Endothelial cell of umbilical vein (primary cell): Measurements from ENCODE around the gene GAS5.

Source experiments
- JUN ChIP-seq: IDR thresholded peaks from 2 replicates; pipeline ENCODE4 v1.6.1; 2011; ENCODE audit warnings: borderline replicate concordance, low read depth; ENCODE audit not compliant: insufficient read length, insufficient read depth
- POLR2AphosphoS5 ChIP-seq: IDR thresholded peaks from 2 replicates; pipeline ENCODE4 v1.6.1; 2012; ENCODE audit warnings: low read depth, mild to moderate bottlenecking, control low read depth, low read length, moderate library complexity; ENCODE audit not compliant: insufficient read depth
- TF ChIP-seq, protein P1 (sequence below), 2 donors: IDR thresholded peaks; 1 replicate in 1 of 2; 2 replicates in 1 of 2; pipeline ENCODE4 v1.5.1; 2011; ENCODE audit warnings: low read length in 2 of 2, mild to moderate bottlenecking in 2 of 2, moderate library complexity in 2 of 2, control low read depth in 1 of 2, inconsistent platforms in 1 of 2, low read depth in 1 of 2; ENCODE audit not compliant: insufficient read depth in 1 of 2; ENCODE audit errors: extremely low read depth in 1 of 2

DNA sequence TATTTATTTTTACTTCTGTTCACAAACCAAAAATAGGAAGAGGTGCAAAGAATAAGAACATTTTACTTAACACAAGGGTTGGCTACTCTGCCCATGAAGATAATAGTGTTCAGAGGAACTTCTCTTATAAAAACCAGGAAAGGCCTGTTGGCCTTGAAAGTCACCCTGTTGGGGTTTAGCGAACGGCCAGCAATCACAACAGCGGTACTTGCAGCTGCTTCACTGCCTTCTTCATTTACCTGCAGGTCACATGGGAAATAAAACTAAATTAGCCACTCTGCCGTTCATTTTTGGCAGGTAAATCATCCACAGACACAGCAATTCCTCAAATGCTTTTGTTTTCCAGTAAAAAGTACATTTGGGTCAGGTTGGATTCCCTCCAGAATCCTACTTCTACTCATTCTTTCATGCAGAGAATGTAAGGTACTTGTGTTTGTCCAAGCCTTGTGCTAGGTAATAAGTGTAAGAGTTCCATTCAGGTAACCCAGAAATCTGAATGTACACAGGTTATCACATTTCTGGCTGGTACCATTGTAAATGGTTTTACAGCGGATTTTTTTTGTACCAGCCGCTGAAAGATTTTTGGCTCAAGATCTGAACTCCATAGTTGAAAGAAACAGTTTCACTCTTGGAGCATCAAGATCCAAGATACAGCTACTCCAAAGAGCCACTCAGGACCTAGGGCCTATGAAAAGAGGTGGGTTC is 36.2 kb upstream of the GAS5 start:
- TF ChIP-seq POLR2AphosphoS5 (no peak), JUN (no peak)
- TF ChIP-seq, protein P1, sequence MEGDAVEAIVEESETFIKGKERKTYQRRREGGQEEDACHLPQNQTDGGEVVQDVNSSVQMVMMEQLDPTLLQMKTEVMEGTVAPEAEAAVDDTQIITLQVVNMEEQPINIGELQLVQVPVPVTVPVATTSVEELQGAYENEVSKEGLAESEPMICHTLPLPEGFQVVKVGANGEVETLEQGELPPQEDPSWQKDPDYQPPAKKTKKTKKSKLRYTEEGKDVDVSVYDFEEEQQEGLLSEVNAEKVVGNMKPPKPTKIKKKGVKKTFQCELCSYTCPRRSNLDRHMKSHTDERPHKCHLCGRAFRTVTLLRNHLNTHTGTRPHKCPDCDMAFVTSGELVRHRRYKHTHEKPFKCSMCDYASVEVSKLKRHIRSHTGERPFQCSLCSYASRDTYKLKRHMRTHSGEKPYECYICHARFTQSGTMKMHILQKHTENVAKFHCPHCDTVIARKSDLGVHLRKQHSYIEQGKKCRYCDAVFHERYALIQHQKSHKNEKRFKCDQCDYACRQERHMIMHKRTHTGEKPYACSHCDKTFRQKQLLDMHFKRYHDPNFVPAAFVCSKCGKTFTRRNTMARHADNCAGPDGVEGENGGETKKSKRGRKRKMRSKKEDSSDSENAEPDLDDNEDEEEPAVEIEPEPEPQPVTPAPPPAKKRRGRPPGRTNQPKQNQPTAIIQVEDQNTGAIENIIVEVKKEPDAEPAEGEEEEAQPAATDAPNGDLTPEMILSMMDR (IDR thresholded peaks at IDR 0.05; ENCODE audit: extremely low read depth in 1 of 2, insufficient read depth in 1 of 2, low read depth in 1 of 2, low read length in 2 of 2) = no peak
